CD4-positive, alpha-beta T cell treated with Interleukin-17A for 1 hour (primary cell): ENCODE measurements around the gene CLDN9.
A peak's percentile ranks its signal among the peaks of the same experiment; 100 is the strongest.

Source experiments
- DNase-seq: peaks from one replicate; pipeline ENCODE4 v3.0.0-alpha.2; 2020

Gene CLDN9

GRCh38 chr16:2996298-2996697 lies 16.4 kb upstream of the CLDN9 start:
- no peak for DNase-seq

- DNase-seq: no peak
Observed at GRCh38 chr16:2999929-3000328, 12.8 kb upstream of the CLDN9 start.

- DNase-seq: no peak
Observed at GRCh38 chr16:3000540-3000939, 12.2 kb upstream of the CLDN9 start.

GRCh38 chr16:3001316-3001715 lies 11.4 kb upstream of the CLDN9 start:
- no peak for DNase-seq

- peak; percentile 99 for DNase-seq
Observed at GRCh38 chr16:3003582-3004270, 9.0 kb upstream of the CLDN9 start.

GRCh38 chr16:3004319-3004718 lies 8.4 kb upstream of the CLDN9 start:
- no peak for DNase-seq

- no peak for DNase-seq
Observed at GRCh38 chr16:3004781-3005284, 7.9 kb upstream of the CLDN9 start.

GRCh38 chr16:3007059-3007956 lies 5.4 kb upstream of the CLDN9 start:
- DNase-seq: no peak

- peak; percentile 32 for DNase-seq
Observed at GRCh38 chr16:3007957-3008689, 4.6 kb upstream of the CLDN9 start.

- DNase-seq: no peak
Observed at GRCh38 chr16:3008690-3009037, 4.1 kb upstream of the CLDN9 start.

- DNase-seq: no peak
Observed at GRCh38 chr16:3009568-3010390, 2.9 kb upstream of the CLDN9 start.

- DNase-seq: no peak
Observed at GRCh38 chr16:3010510-3010909, 2.2 kb upstream of the CLDN9 start.

- DNase-seq: no peak
Observed at GRCh38 chr16:3012246-3012645, 477 bp upstream of the CLDN9 start.

GRCh38 chr16:3013491-3013951 lies 798 bp downstream of the CLDN9 start:
- no peak for DNase-seq

GRCh38 chr16:3013998-3014690 lies 1.4 kb downstream of the CLDN9 start:
- no peak for DNase-seq

GRCh38 chr16:3014971-3015370 lies 2.2 kb downstream of the CLDN9 start:
- no peak for DNase-seq

GRCh38 chr16:3015865-3016521 lies 3.3 kb downstream of the CLDN9 start:
- DNase-seq: no peak

GRCh38 chr16:3017344-3017743 lies 4.6 kb downstream of the CLDN9 start:
- no peak for DNase-seq

- no peak for DNase-seq
Observed at GRCh38 chr16:3017794-3018506, 5.2 kb downstream of the CLDN9 start, which contains the start of gene CLDN6. Gene CLDN6, minus strand, starts transcription at chr16:3018183. Its CDS starts 2,162 bp downstream, at chr16:3016021.

GRCh38 chr16:3019594-3020246 lies 7.0 kb downstream of the CLDN9 start:
- DNase-seq: no peak
